Hematopoietic multipotent progenitor cell treated with erythropoietin and hydrocortisone succinate and interleukin-3 and kit ligand, for 8 days (in vitro differentiated cells): ENCODE data around the gene ROCK2.
"Not testable (repeated sequence)": the region's sequence is repeated elsewhere in the genome, so short reads cannot be mapped to it uniquely, and the experiment has no call there.

ENCODE experiments used
- DNase-seq: peaks from one replicate; pipeline ENCODE4 v3.0.0-alpha.2; 2015

ROCK2 gene

GRCh38 chr2:11338580-11338979 is 5.9 kb downstream of the ROCK2 start:
- DNase-seq: no peak

- no peak for DNase-seq
Observed at GRCh38 chr2:11337909-11338308, 6.5 kb downstream of the ROCK2 start.

GRCh38 chr2:11336189-11336588 is 8.2 kb downstream of the ROCK2 start:
- DNase-seq: no peak

GRCh38 chr2:11333427-11334183 is 10.8 kb downstream of the ROCK2 start:
- DNase-seq: no peak

GRCh38 chr2:11332596-11332995 is 11.8 kb downstream of the ROCK2 start:
- DNase-seq: no peak

- DNase-seq: peak; percentile 67
Observed at GRCh38 chr2:11330457-11331142, 13.8 kb downstream of the ROCK2 start.

- no peak for DNase-seq
Observed at GRCh38 chr2:11329776-11330175, 14.7 kb downstream of the ROCK2 start.

- not testable (repeated sequence) for DNase-seq
Observed at GRCh38 chr2:11328522-11328921, 15.9 kb downstream of the ROCK2 start.

GRCh38 chr2:11327871-11328270 is 16.6 kb downstream of the ROCK2 start:
- DNase-seq: no peak

GRCh38 chr2:11326677-11327211 is 17.7 kb downstream of the ROCK2 start:
- no peak for DNase-seq

GRCh38 chr2:11325961-11326676 is 18.3 kb downstream of the ROCK2 start:
- DNase-seq: no peak

GRCh38 chr2:11321847-11322246 is 22.6 kb downstream of the ROCK2 start:
- no peak for DNase-seq

- peak; percentile 61 for DNase-seq
Observed at GRCh38 chr2:11320698-11321492, 23.5 kb downstream of the ROCK2 start.

- no peak for DNase-seq
Observed at GRCh38 chr2:11319939-11320338, 24.5 kb downstream of the ROCK2 start.

GRCh38 chr2:11315074-11315705 is 29.2 kb downstream of the ROCK2 start:
- DNase-seq: no peak

GRCh38 chr2:11314487-11314886 is 29.9 kb downstream of the ROCK2 start:
- DNase-seq: no peak

GRCh38 chr2:11312770-11313471 is 31.5 kb downstream of the ROCK2 start:
- no peak for DNase-seq

GRCh38 chr2:11311543-11311942 is 32.9 kb downstream of the ROCK2 start:
- DNase-seq: no peak

GRCh38 chr2:11310212-11310611 is 34.2 kb downstream of the ROCK2 start:
- DNase-seq: no peak

- no peak for DNase-seq
Observed at GRCh38 chr2:11309706-11310105, 34.7 kb downstream of the ROCK2 start.

- DNase-seq: no peak
Observed at GRCh38 chr2:11307764-11308415, 36.5 kb downstream of the ROCK2 start.
